K562 (cell line): ENCODE measurements around the gene SGIP1. TPM values are rescaled to one million over a fixed set of nuclear protein-coding genes. Genes with fewer than 3 reads are reported as not detected.

Experiments used
- ATAC-seq: fragments of 200-7000 bp; cut with Tn5 transposase; 3 replicates; pipeline ENCODE4 v1.9.1; 2020; ENCODE audit warnings: moderate library complexity
- BruUV-seq: library from RNA; stranded (reverse); fragments of 400-500 nt; replicated peaks from 2 replicates; lab custom pipeline; 2021; lab: Mats Ljungman, UMichigan
- CTCF ChIA-PET: fragments of 300-600 bp; formaldehyde crosslinking; extraction: SDS; loops from one replicate; lab custom pipeline; 2021; ENCODE audit warnings: low intra/inter-chr PET ratio; lab: Yijun Ruan, JAX
- POLR2A ChIA-PET: fragments of 300-600, 350-650 bp; sonication (Branson Sonifier 250); formaldehyde crosslinking; extraction: SDS; loops from one replicate; lab custom pipeline; 2021; ENCODE audit warnings: antibody characterized with exemption, inconsistent platforms; lab: Yijun Ruan, JAX
- DNase-seq, 4 experiments: peaks; one replicate each; pipeline versions ENCODE4 v3.0.0 to v3.0.0-alpha.2; 2011 to 2018; ENCODE audit warnings: low spot score in 3 of 4, mixed read lengths in 3 of 4; ENCODE audit errors: extremely low read depth in 1 of 4
- FAIRE-seq: peaks from 2 replicates; lab custom pipeline; 2011; peaks lifted over from hg19 to GRCh38; lab: Jason Lieb, UNC
- H2AFZ ChIP-seq: 2 replicates; pipeline ENCODE4 v1.6.0; 2011; ENCODE audit warnings: low read depth, low read length, control low read depth, inconsistent platforms
- H3K27ac ChIP-seq: fragments of 200-600 bp; 3 replicates; pipeline ENCODE4 v1.8.0; 2011; ENCODE audit warnings: low read depth, mild to moderate bottlenecking, control low read depth, inconsistent platforms, low read length, moderate library complexity, mixed read lengths; ENCODE audit errors: extremely low read depth
- H3K27me3 ChIP-seq, 2 experiments: fragments of 300-600 bp in 1 of 2; 2 replicates in 1 of 2; 3 replicates in 1 of 2; pipeline versions ENCODE4 v1.6.0 to v1.8.0; 2011; ENCODE audit warnings: inconsistent platforms in 2 of 2, low read length in 2 of 2, mild to moderate bottlenecking in 1 of 2, mixed read lengths in 1 of 2, moderate library complexity in 1 of 2; ENCODE audit not compliant: control insufficient read depth in 2 of 2, insufficient read depth in 2 of 2
- H3K36me3 ChIP-seq: fragments of 300-600 bp; 3 replicates; pipeline ENCODE4 v1.8.0; 2011; ENCODE audit warnings: mild to moderate bottlenecking, low read length, inconsistent platforms; ENCODE audit not compliant: control insufficient read depth, insufficient read depth
- H3K4me1 ChIP-seq, 2 experiments: fragments of 200-600 bp in 1 of 2; replicated peaks in 1 of 2; 2 replicates in 1 of 2; 3 replicates in 1 of 2; pipeline versions ENCODE4 v1.5.1 to v1.8.0; 2011; ENCODE audit warnings: inconsistent platforms in 2 of 2, low read length in 2 of 2, mild to moderate bottlenecking in 1 of 2, mixed read lengths in 1 of 2, moderate library complexity in 1 of 2; ENCODE audit not compliant: control insufficient read depth in 2 of 2, insufficient read depth in 2 of 2
- H3K4me2 ChIP-seq: 2 replicates; pipeline ENCODE4 v1.6.1; 2011; ENCODE audit warnings: low read length, control low read depth, inconsistent platforms, mixed read lengths; ENCODE audit not compliant: insufficient read depth
- H3K4me3 ChIP-seq: fragments of 200-600 bp; sonication (generic), shearing (Covaris generic); 2 replicates; pipeline ENCODE4 v1.5.1; 2016; ENCODE audit warnings: control low read depth, inconsistent platforms
- H3K79me2 ChIP-seq: fragments of 200-600 bp; 3 replicates; pipeline ENCODE4 v1.8.0; 2011; ENCODE audit warnings: low read length, inconsistent platforms; ENCODE audit not compliant: control insufficient read depth, insufficient read depth
- H3K9ac ChIP-seq, 2 experiments: 2 replicates each; pipeline versions ENCODE4 v1.6.0 to v1.6.1; 2011; ENCODE audit warnings: low read depth in 2 of 2, low read length in 2 of 2, control low read depth in 1 of 2, inconsistent platforms in 1 of 2, mild to moderate bottlenecking in 1 of 2, mixed read lengths in 1 of 2; ENCODE audit not compliant: insufficient read depth in 1 of 2
- H3K9me1 ChIP-seq: one replicate; pipeline ENCODE4 v1.6.0; 2011; ENCODE audit warnings: inconsistent platforms, mild to moderate bottlenecking, low read length, moderate library complexity; ENCODE audit not compliant: control insufficient read depth, insufficient read depth
- H3K9me3 ChIP-seq: replicated peaks from 2 replicates; pipeline ENCODE4 v1.5.1; 2011; ENCODE audit warnings: low read depth, low read length, inconsistent platforms; ENCODE audit not compliant: control insufficient read depth, insufficient read depth
- H4K20me1 ChIP-seq: replicated peaks from 2 replicates; pipeline ENCODE4 v1.6.1; 2011; ENCODE audit warnings: low read length, inconsistent platforms, mixed read lengths; ENCODE audit not compliant: control insufficient read depth, insufficient read depth
- ARID1B ChIP-seq: fragments of 450-650 bp; IDR thresholded peaks from 2 replicates; pipeline ENCODE4 v1.6.1; 2016; ENCODE audit warnings: antibody characterized with exemption, mild to moderate bottlenecking, inconsistent platforms
- FOXP1 ChIP-seq: sonication (generic); formaldehyde crosslinking; IDR thresholded peaks from 2 replicates; pipeline ENCODE4 v1.8.0; 2022; ENCODE audit warnings: mild to moderate bottlenecking, missing genetic modification reagents
- HNRNPUL1 ChIP-seq: fragments of 200-400 bp; formaldehyde crosslinking; IDR thresholded peaks from 2 replicates; pipeline ENCODE4 v1.6.1; 2017; ENCODE audit warnings: low read length
- MAFG ChIP-seq: fragments of 450-650 bp; conservative IDR thresholded peaks from 2 replicates; pipeline ENCODE4 v1.6.1; 2016; ENCODE audit warnings: missing genetic modification characterization, missing compliant biosample characterization
- ZNF212 ChIP-seq: fragments of 450-650 bp; formaldehyde crosslinking; IDR thresholded peaks from 2 replicates; pipeline ENCODE4 v1.4.0; 2020; ENCODE audit warnings: mild to moderate bottlenecking
- ZNF57 ChIP-seq: fragments of 450-650 bp; formaldehyde crosslinking; IDR thresholded peaks from 2 replicates; pipeline ENCODE4 v1.4.0; 2020; ENCODE audit warnings: mild to moderate bottlenecking, moderate library complexity
- WGBS: fragments of 100-300 bp; shearing (Covaris generic); methylation state at CpG from one replicate; pipeline ENCODE4 v1.1.6; 2016; ENCODE audit warnings: low coverage, mixed read lengths; ENCODE audit not compliant: insufficient coverage; ENCODE audit errors: missing lambda C conversion rate; 5-methylcytosine and 5-hydroxymethylcytosine counted together
- in situ Hi-C: fragments of 300-500 bp; cut with MboI; formaldehyde crosslinking; loops from 4 replicates; pipeline ENCODE4 v1.15.0; 2018; ENCODE audit warnings: inconsistent platforms, mixed read lengths
- intact Hi-C: fragments of 100-400 bp; cut with micrococcal nuclease; formaldehyde crosslinking; loops from 2 replicates; pipeline ENCODE4 v1.14.2; 2022
- polyA plus RNA-seq, 8 experiments: library from polyadenylated mRNA; depleted of rRNA in 4 of 8; stranded (reverse) in 5 of 8; unstranded in 3 of 8; fragments of >200 nt; fragmentation: Nextera tagmentation in 2 of 8; fragmentation: Illumina TruSeq in 1 of 8; extraction: Ambion mirVana in 2 of 8; extraction: Trizol in 1 of 8; gene quantifications; 2 replicates each; pipeline versions ENCODE4 v1.2.1 to v1.2.3, GENCODE V29; 2011 to 2014; ENCODE audit warnings: inconsistent platforms in 1 of 8, missing spikeins in 1 of 8
- total RNA-seq, 7 experiments: library from RNA; depleted of rRNA in 6 of 7; stranded (reverse); fragments of >200 nt in 6 of 7; fragmentation: Illumina TruSeq in 2 of 7; extraction: Trizol in 2 of 7; gene quantifications; 2 replicates each; pipeline versions ENCODE4 v1.2.1 to v1.2.3, GENCODE V29; 2011 to 2021; ENCODE audit warnings: low replicate concordance in 1 of 7
- TF ChIP-seq, protein P1 (sequence below): fragments of 250-450 bp; sonication (Bioruptor Pico); IDR thresholded peaks from 2 replicates; pipeline ENCODE4 v1.4.0; 2020
- TF ChIP-seq, protein P2 (sequence below), 2 experiments: fragments of 250-450 bp in 1 of 2; fragments of 450-650 bp in 1 of 2; sonication (Bioruptor Pico) in 1 of 2; IDR thresholded peaks; 2 replicates each; pipeline versions ENCODE4 v1.6.1 to v1.8.0; 2016 to 2021; ENCODE audit warnings: mild to moderate bottlenecking in 2 of 2, moderate library complexity in 2 of 2, missing compliant biosample characterization in 1 of 2, missing genetic modification characterization in 1 of 2
- TF ChIP-seq, protein P3 (sequence below): sonication (generic); formaldehyde crosslinking; IDR thresholded peaks from 2 replicates; pipeline ENCODE4 v1.8.0; 2022; ENCODE audit warnings: mild to moderate bottlenecking, missing genetic modification reagents
- TF ChIP-seq, protein P4 (sequence below): fragments of 150-350 bp; IDR thresholded peaks from 2 replicates; pipeline ENCODE4 v1.6.1; 2014; ENCODE audit warnings: low read depth, mild to moderate bottlenecking, low read length, borderline replicate concordance

SGIP1 gene
- total and polyA plus RNA-seq, 9 of the 15 experiments (the other 6 are each of a cell fraction or from before 2014, with no cell fraction given): 0.07 to 0.35 TPM; not detected in 7

DNA sequence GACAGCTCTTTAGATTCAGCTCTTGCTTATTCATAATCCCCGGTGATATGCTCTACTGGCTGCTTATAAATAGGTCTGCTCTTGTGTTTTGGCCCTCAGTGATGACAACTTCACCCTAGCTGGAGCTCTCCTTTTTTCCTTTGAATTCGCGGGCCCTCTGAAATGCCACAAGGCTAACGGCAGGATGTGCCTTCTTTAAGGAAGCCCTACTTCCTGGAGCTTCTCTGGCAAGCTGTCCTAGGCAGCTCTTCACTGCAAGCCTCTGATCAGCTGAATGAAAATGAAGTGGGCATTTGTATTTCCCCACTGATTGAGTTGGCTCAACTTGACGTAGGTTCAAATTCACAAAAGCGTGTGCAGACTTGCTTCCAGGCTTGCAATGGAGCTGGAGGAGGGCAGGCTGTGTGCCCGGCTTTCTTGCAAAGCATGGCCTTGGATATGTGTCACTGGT, 22.2 kb downstream of the SGIP1 start:
- Histone ChIP-seq H3K4me3 (no peak overlapping the region), H3K36me3 (no peaks in the 10 kb centered on the region), H3K79me2 (no peaks in the 10 kb centered on the region), H3K4me2 (no peak overlapping the region), H3K9me3 (no peaks in the 10 kb centered on the region), H4K20me1 (no peaks in the 10 kb centered on the region), H3K4me1 (no peaks in the 10 kb centered on the region), H3K9ac (no peak overlapping the region), H3K27ac (no peak overlapping the region), H3K27me3 (no peaks in the 10 kb centered on the region; a peak in 1 of 5 replicates), H3K9me1 (no peaks in the 10 kb centered on the region), H2AFZ (no peak overlapping the region)
- no peak for ATAC-seq
- ChIA-PET POLR2A (no interaction called here), CTCF (no interaction called here)
- in situ Hi-C loops (no loop called here), intact Hi-C loops (no loop called here)
- DNase-seq: no peak
- TF ChIP-seq MAFG (tag) (no peak), ARID1B (no peak), HNRNPUL1 (no peak), ZNF212 (CRISPR knock-in tag) (no peak), ZNF57 (CRISPR knock-in tag) (no peak), FOXP1 (CRISPR knock-in tag) (no peak)
- TF ChIP-seq, protein P1, sequence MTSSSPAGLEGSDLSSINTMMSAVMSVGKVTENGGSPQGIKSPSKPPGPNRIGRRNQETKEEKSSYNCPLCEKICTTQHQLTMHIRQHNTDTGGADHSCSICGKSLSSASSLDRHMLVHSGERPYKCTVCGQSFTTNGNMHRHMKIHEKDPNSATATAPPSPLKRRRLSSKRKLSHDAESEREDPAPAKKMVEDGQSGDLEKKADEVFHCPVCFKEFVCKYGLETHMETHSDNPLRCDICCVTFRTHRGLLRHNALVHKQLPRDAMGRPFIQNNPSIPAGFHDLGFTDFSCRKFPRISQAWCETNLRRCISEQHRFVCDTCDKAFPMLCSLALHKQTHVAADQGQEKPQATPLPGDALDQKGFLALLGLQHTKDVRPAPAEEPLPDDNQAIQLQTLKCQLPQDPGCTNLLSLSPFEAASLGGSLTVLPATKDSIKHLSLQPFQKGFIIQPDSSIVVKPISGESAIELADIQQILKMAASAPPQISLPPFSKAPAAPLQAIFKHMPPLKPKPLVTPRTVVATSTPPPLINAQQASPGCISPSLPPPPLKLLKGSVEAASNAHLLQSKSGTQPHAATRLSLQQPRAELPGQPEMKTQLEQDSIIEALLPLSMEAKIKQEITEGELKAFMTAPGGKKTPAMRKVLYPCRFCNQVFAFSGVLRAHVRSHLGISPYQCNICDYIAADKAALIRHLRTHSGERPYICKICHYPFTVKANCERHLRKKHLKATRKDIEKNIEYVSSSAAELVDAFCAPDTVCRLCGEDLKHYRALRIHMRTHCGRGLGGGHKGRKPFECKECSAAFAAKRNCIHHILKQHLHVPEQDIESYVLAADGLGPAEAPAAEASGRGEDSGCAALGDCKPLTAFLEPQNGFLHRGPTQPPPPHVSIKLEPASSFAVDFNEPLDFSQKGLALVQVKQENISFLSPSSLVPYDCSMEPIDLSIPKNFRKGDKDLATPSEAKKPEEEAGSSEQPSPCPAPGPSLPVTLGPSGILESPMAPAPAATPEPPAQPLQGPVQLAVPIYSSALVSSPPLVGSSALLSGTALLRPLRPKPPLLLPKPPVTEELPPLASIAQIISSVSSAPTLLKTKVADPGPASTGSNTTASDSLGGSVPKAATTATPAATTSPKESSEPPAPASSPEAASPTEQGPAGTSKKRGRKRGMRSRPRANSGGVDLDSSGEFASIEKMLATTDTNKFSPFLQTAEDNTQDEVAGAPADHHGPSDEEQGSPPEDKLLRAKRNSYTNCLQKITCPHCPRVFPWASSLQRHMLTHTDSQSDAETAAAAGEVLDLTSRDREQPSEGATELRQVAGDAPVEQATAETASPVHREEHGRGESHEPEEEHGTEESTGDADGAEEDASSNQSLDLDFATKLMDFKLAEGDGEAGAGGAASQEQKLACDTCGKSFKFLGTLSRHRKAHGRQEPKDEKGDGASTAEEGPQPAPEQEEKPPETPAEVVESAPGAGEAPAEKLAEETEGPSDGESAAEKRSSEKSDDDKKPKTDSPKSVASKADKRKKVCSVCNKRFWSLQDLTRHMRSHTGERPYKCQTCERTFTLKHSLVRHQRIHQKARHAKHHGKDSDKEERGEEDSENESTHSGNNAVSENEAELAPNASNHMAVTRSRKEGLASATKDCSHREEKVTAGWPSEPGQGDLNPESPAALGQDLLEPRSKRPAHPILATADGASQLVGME (CRISPR knock-in tag): no peak
- TF ChIP-seq, protein P2, sequence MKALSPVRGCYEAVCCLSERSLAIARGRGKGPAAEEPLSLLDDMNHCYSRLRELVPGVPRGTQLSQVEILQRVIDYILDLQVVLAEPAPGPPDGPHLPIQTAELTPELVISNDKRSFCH (CRISPR knock-in tag; IDR thresholded peaks at IDR 0.05): no peak
- TF ChIP-seq, protein P2 (tag; IDR thresholded peaks at IDR 0.05): no peak
- TF ChIP-seq, protein P3, sequence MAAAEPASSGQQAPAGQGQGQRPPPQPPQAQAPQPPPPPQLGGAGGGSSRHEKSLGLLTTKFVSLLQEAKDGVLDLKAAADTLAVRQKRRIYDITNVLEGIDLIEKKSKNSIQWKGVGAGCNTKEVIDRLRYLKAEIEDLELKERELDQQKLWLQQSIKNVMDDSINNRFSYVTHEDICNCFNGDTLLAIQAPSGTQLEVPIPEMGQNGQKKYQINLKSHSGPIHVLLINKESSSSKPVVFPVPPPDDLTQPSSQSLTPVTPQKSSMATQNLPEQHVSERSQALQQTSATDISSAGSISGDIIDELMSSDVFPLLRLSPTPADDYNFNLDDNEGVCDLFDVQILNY: no peak
- TF ChIP-seq, protein P4, sequence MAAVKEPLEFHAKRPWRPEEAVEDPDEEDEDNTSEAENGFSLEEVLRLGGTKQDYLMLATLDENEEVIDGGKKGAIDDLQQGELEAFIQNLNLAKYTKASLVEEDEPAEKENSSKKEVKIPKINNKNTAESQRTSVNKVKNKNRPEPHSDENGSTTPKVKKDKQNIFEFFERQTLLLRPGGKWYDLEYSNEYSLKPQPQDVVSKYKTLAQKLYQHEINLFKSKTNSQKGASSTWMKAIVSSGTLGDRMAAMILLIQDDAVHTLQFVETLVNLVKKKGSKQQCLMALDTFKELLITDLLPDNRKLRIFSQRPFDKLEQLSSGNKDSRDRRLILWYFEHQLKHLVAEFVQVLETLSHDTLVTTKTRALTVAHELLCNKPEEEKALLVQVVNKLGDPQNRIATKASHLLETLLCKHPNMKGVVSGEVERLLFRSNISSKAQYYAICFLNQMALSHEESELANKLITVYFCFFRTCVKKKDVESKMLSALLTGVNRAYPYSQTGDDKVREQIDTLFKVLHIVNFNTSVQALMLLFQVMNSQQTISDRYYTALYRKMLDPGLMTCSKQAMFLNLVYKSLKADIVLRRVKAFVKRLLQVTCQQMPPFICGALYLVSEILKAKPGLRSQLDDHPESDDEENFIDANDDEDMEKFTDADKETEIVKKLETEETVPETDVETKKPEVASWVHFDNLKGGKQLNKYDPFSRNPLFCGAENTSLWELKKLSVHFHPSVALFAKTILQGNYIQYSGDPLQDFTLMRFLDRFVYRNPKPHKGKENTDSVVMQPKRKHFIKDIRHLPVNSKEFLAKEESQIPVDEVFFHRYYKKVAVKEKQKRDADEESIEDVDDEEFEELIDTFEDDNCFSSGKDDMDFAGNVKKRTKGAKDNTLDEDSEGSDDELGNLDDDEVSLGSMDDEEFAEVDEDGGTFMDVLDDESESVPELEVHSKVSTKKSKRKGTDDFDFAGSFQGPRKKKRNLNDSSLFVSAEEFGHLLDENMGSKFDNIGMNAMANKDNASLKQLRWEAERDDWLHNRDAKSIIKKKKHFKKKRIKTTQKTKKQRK: no peak
- no peak for FAIRE-seq
- 2% methylated on average over 7 of the region's 7 CpGs for WGBS
- no TSS peak for BruUV-seq
